HFFc6 (cell line): Measurements from ENCODE around the gene TOP1. TPM values are rescaled to one million over a fixed set of nuclear protein-coding genes. Genes with fewer than 3 reads are reported as not detected.
A peak's percentile ranks its signal among the peaks of the same experiment; 100 is the strongest.

Experiments used
- DNase-seq: peaks from one replicate; pipeline ENCODE4 v3.0.0-alpha.2; 2018
- H3K27ac Mint-ChIP-seq: 2 replicates; pipeline ENCODE4 v1.8.0; 2020; ENCODE audit warnings: mild to moderate bottlenecking, mixed read lengths
- H3K27me3 Mint-ChIP-seq: 2 replicates; pipeline ENCODE4 v1.8.0; 2021; ENCODE audit warnings: mild to moderate bottlenecking, moderate library complexity, mixed read lengths; ENCODE audit not compliant: insufficient read depth
- H3K36me3 Mint-ChIP-seq: 2 replicates; pipeline ENCODE4 v1.8.0; 2021; ENCODE audit warnings: low read depth, mixed read lengths
- H3K4me1 Mint-ChIP-seq: 2 replicates; pipeline ENCODE4 v1.8.0; 2020; ENCODE audit warnings: low read depth, mixed read lengths
- H3K4me3 Mint-ChIP-seq: 2 replicates; pipeline ENCODE4 v1.8.0; 2020; ENCODE audit warnings: mild to moderate bottlenecking, moderate library complexity, mixed read lengths
- H3K9me3 Mint-ChIP-seq: 2 replicates; pipeline ENCODE4 v1.8.0; 2020; ENCODE audit warnings: mild to moderate bottlenecking, mixed read lengths
- total RNA-seq, 6 experiments: library from RNA; stranded (reverse); fragmentation: NEBNext Ultra II Directional; extraction: Animal tissue kit (Norgen Biotek cat#: 25700); gene quantifications; 2 replicates in 1 of 6; 3 replicates in 5 of 6; pipeline ENCODE4 v1.2.3, GENCODE V29; 2021
- TF ChIP-seq, protein P1 (sequence below): fragments of 200-600 bp; sonication (generic); IDR thresholded peaks from 2 replicates; pipeline ENCODE4 v1.5.0; 2021; ENCODE audit warnings: antibody characterized with exemption, mild to moderate bottlenecking

TOP1 gene
- total RNA-seq, 6 experiments from 2014 or later = 62.1 to 77.0 (median 73.0) TPM

DNA sequence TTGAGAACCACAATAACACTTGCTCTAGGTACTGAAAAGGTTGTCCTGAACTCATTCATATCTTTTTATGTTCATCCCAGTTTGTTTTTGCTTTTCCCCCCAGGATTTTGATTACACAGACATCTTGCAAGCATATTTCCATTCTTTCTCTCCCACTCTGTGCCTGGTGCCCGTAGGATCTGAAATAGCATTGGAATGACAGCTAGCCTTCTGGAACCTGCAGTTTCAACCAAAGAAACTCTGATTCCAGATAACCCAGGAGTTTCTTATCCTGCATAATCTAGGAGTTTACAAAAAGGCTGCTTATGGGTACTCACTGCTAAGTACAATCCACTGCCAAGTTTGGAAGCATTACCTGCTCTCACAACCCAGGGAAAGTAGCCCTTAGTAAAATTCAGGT is 79.9 kb downstream of the TOP1 start:
- no peak for DNase-seq
- Mint-ChIP-seq H3K4me3 (no peak overlapping the region), H3K4me1 (peaks cover 6% of the 10 kb centered on the region; the same call in 1 of the 2 replicates), H3K27me3 (peaks cover 7% of the 10 kb centered on the region; the same call in 1 of the 2 replicates), H3K36me3 (peaks cover 29% of the 10 kb centered on the region), H3K27ac (peak overlapping the region; percentile 4; the same call in 1 of the 2 replicates), H3K9me3 (no peaks in the 10 kb centered on the region)
- TF ChIP-seq, protein P1, sequence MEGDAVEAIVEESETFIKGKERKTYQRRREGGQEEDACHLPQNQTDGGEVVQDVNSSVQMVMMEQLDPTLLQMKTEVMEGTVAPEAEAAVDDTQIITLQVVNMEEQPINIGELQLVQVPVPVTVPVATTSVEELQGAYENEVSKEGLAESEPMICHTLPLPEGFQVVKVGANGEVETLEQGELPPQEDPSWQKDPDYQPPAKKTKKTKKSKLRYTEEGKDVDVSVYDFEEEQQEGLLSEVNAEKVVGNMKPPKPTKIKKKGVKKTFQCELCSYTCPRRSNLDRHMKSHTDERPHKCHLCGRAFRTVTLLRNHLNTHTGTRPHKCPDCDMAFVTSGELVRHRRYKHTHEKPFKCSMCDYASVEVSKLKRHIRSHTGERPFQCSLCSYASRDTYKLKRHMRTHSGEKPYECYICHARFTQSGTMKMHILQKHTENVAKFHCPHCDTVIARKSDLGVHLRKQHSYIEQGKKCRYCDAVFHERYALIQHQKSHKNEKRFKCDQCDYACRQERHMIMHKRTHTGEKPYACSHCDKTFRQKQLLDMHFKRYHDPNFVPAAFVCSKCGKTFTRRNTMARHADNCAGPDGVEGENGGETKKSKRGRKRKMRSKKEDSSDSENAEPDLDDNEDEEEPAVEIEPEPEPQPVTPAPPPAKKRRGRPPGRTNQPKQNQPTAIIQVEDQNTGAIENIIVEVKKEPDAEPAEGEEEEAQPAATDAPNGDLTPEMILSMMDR = no peak

DNA sequence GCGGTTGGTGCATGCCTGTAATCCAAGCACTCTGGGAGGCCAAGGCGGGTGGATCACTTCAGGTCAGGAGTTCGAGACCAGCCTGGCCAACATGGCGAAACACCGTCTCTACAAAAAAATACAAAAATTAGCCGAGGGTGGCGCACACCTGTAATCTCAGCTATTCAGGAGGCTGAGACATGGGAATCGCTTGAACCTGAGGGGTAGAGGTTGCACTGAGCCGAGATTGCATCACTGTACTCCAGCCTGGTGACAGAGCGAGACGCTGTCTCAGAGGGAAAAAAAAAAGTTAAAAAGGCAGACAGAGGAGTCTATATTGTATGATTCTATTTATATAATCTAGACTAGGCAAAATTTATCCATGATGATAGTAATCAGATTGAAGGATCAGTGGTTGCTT is 81.4 kb downstream of the TOP1 start:
- no peak overlapping the region for H3K27ac Mint-ChIP-seq
- H3K9me3 Mint-ChIP-seq = no peaks in the 10 kb centered on the region
- TF ChIP-seq, protein P1 = no peak
- no peak overlapping the region for H3K4me3 Mint-ChIP-seq
- DNase-seq = no peak
- peaks cover 26% of the 10 kb centered on the region; the same call in 1 of the 2 replicates for H3K36me3 Mint-ChIP-seq
- H3K4me1 Mint-ChIP-seq = peaks cover 6% of the 10 kb centered on the region; the same call in 1 of the 2 replicates
- peaks cover 7% of the 10 kb centered on the region; the same call in 1 of the 2 replicates for H3K27me3 Mint-ChIP-seq

DNA sequence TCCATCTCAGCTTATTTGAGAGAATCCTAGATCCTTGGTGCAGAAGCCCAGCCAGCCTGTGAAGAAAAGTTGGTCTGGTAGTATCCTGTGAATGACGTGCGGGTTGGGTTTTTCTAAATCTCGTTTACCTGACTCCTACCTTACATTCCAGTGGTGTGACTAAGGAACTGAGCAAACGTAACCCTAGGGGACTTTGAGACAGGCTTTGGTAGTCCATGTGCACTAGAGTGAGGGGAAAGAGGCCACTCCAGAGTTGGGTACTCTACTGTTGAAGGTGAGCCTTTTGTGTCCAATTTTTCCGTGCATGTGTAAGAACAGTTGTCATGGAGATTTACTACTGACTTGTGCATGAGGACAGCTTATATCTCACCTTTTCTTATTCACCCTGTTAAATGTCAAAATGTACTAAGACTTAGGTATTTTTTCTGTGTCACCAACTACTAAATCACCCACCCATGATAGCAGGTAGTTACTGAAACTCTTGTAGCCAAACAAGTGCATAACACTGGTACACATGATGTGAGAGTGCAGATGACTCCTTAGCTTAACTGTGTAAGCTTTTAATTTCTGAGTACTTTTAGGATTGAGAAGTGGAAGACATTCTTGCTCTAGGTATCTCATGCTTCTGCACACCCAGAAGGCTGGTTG is 82.4 kb downstream of the TOP1 start:
- H3K9me3 Mint-ChIP-seq = no peaks in the 10 kb centered on the region
- H3K36me3 Mint-ChIP-seq = peaks cover 37% of the 10 kb centered on the region; the same call in 1 of the 2 replicates
- peaks cover 7% of the 10 kb centered on the region; the same call in 1 of the 2 replicates for H3K27me3 Mint-ChIP-seq
- no peak overlapping the region for H3K4me3 Mint-ChIP-seq
- H3K27ac Mint-ChIP-seq = no peak overlapping the region; the same call in 1 of the 2 replicates
- TF ChIP-seq, protein P1 = no peak
- no peak for DNase-seq
- peaks cover 6% of the 10 kb centered on the region; the same call in 1 of the 2 replicates for H3K4me1 Mint-ChIP-seq

DNA sequence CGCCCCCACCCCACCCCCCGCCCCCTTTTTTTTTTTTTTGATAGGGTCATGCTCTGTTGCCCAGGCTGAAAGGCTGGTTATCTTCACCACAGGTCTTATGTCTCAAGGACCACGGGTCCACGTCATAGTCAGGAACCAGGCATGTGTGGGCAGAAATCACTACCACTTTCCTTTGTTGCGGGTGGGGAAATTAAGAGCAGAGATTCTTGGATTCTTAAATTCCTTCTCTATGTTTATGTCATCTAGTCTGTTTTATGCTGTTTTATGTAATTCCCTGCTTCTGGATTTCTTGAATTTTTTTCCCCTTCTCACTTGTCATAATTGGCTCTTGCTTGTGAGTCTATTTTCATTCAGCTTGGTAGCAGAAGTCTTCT is 82.9 kb downstream of the TOP1 start:
- no peak overlapping the region for H3K4me3 Mint-ChIP-seq
- TF ChIP-seq, protein P1 = no peak
- peaks cover 42% of the 10 kb centered on the region for H3K36me3 Mint-ChIP-seq
- peaks cover 7% of the 10 kb centered on the region; the same call in 1 of the 2 replicates for H3K27me3 Mint-ChIP-seq
- H3K27ac Mint-ChIP-seq = peak overlapping the region; percentile 3; the same call in 1 of the 2 replicates
- H3K9me3 Mint-ChIP-seq = no peaks in the 10 kb centered on the region
- DNase-seq = no peak
- peaks cover 6% of the 10 kb centered on the region; the same call in 1 of the 2 replicates for H3K4me1 Mint-ChIP-seq

DNA sequence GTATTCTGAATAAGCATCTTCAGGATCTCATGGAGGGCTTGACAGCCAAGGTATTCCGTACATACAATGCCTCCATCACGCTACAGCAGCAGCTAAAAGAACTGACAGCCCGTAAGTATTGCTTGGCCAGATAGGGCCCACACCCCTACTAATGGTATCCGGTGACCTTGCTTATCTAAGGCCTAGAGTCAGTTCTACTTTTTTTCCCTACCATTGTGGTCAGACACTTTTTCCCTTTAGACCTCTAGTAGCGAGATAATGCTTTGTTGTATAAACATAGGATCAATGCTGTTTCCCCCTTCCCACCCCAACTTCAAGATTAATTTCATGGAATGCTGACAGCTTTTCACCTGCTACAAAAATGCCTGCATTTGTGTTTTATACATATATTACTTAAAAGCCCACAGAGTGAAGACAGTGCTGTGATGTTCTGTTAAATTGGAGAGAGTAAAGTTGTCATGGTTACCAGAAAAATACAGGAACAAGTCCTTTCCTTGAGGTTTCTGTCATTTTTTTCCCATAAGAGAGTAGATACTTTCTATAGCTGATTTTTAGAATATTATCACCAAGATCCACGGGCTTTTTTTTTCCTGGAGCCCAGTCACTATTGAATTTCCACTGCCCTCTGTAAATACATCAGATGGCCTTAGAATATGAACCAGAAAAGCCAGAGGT is 87.8 kb downstream of the TOP1 start:
- Mint-ChIP-seq H3K4me1 (peaks cover 14% of the 10 kb centered on the region; the same call in 1 of the 2 replicates), H3K27ac (peak overlapping the region; percentile 57), H3K27me3 (peaks cover 4% of the 10 kb centered on the region; the same call in 1 of the 2 replicates), H3K36me3 (peaks cover 60% of the 10 kb centered on the region), H3K4me3 (no peak overlapping the region), H3K9me3 (no peaks in the 10 kb centered on the region)
- TF ChIP-seq, protein P1 = no peak
- no peak for DNase-seq
